Heart left ventricle (tissue), 16 donors: ENCODE measurements around the gene DDX54. TPM values are rescaled to one million over a fixed set of nuclear protein-coding genes. Genes with fewer than 3 reads are reported as not detected.

Experiments
- ATAC-seq, 4 donors: fragments of 200-7000 bp; cut with Tn5 transposase; one replicate each; pipeline ENCODE4 v1.9.1; 2020 to 2022; ENCODE audit warnings: moderate library complexity in 4 of 4, mild to moderate bottlenecking in 3 of 4, moderate number of reproducible peaks in 1 of 4
- DNase-seq, 5 donors: peaks; one replicate each; pipeline ENCODE4 v3.0.0-alpha.2; 2020
- H3K27ac ChIP-seq, 12 donors: fragments of 200-600 bp; sonication (generic) in 4 of 12; one replicate each; pipeline versions ENCODE4 v1.5.0 to v1.8.0; 2016 to 2022; ENCODE audit warnings: mild to moderate bottlenecking in 2 of 12
- H3K27me3 ChIP-seq, 9 donors: fragments of 200-600 bp; sonication (generic) in 2 of 9; one replicate each; pipeline versions ENCODE4 v1.5.1 to v1.8.0; 2016 to 2022; ENCODE audit warnings: mild to moderate bottlenecking in 3 of 9
- H3K36me3 ChIP-seq, 9 donors: fragments of 200-600 bp; sonication (generic) in 2 of 9; one replicate each; pipeline versions ENCODE4 v1.5.0 to v1.8.0; 2018 to 2022; ENCODE audit warnings: mild to moderate bottlenecking in 2 of 9
- H3K4me1 ChIP-seq, 12 donors: fragments of 200-600 bp; sonication (generic) in 4 of 12; one replicate each; pipeline versions ENCODE4 v1.5.0 to v1.8.0; 2016 to 2022; ENCODE audit warnings: mild to moderate bottlenecking in 3 of 12
- H3K4me3 ChIP-seq, 12 donors: fragments of 200-600 bp; sonication (generic) in 4 of 12; one replicate each; pipeline versions ENCODE4 v1.5.0 to v1.8.0; 2017 to 2022; ENCODE audit warnings: mild to moderate bottlenecking in 9 of 12, moderate library complexity in 4 of 12
- H3K9me3 ChIP-seq, 12 donors: fragments of 200-600 bp; sonication (generic) in 4 of 12; one replicate each; pipeline versions ENCODE4 v1.5.0 to v1.8.0; 2016 to 2022; ENCODE audit warnings: mild to moderate bottlenecking in 1 of 12
- POLR2A ChIP-seq, 2 donors: fragments of 450-650 bp; IDR thresholded peaks; one replicate each; pipeline ENCODE4 v1.6.1; 2017; ENCODE audit warnings: antibody characterized with exemption in 2 of 2, mild to moderate bottlenecking in 2 of 2, moderate library complexity in 2 of 2
- WGBS, 4 donors: extraction: QIAGEN DNeasy Blood & Tissue Kit in 2 of 4; methylation state at CpG; one replicate each; pipeline versions ENCODE4 v1.1.5 to v1.1.7; 2013 to 2018; 5-methylcytosine and 5-hydroxymethylcytosine counted together
- intact Hi-C, 10 donors: fragments of 100-400 bp; cut with DNase I; formaldehyde crosslinking; loops; one replicate each; pipeline versions ENCODE4 v1.11.1 to v1.14.2; 2022
- polyA plus RNA-seq, 2 donors: library from polyadenylated mRNA; stranded (reverse); fragments of 200-250 nt; gene quantifications; one replicate each; pipeline ENCODE4 v1.2.3, GENCODE V29; 2013
- total RNA-seq, 9 donors: library from RNA; depleted of rRNA in 2 of 9; stranded (reverse); fragments of >200 nt in 2 of 9; fragmentation: NEBNext Ultra II Directional in 3 of 9; extraction: Animal tissue kit (Norgen Biotek cat#: 25700) in 3 of 9; gene quantifications; one replicate each; pipeline versions ENCODE4 v1.1.0 to v1.2.4, GENCODE V29; 2016 to 2023
- TF ChIP-seq, protein P1 (sequence below), 12 donors: fragments of 200-600 bp; sonication (generic) in 4 of 12; IDR thresholded peaks; one replicate each; pipeline versions ENCODE4 v1.5.0 to v1.8.0; 2018 to 2022; ENCODE audit warnings: antibody characterized with exemption in 12 of 12, mild to moderate bottlenecking in 5 of 12
- donor health status: ischemic (EF 13 %, LVEDD 7.1; RV severe dilation, severe dysfunction).
- donor health status: healthy with polysubstance abuse.
- donor health status: DM: no; HTN: yes; CAD: no.
- donor health status: DM: no; HTN: no; CAD: no.
- donor health status: ischemic (EF 25% LVEDD 6.9; RV normal size, moderate dysfunction).
- donor health status: ischemic (EF 25% LVEDD 5.7; RV mildly dilated, moderate dysfunction).
- donor health status: healthy.
- donor health status: DM: yes; HTN: yes; CAD: no.
- donor health status: ischemic (EF 35%, LVEDD 5.7; RV mildly dilated, moderate dysfunction).
- donor health status: nonischemic (EF 11% LVEDD 7.7; RV severe dilation, severe dysfunction).
- donor health status: DM: yes; HTN: yes; CAD: no.
- donor health status: PGD.
- donor health status: ischemic (EF 29% LVEDD 5.4; RV normal size, mild dysfunction).
- donor health status: nonischemic (EF 23%, LVEDD 6.1; RV moderate dilation, normal function).

The DDX54 gene
- total and polyA plus RNA-seq, 11 donors, result 23.4 to 60.2 (median 38.2) TPM

DNA sequence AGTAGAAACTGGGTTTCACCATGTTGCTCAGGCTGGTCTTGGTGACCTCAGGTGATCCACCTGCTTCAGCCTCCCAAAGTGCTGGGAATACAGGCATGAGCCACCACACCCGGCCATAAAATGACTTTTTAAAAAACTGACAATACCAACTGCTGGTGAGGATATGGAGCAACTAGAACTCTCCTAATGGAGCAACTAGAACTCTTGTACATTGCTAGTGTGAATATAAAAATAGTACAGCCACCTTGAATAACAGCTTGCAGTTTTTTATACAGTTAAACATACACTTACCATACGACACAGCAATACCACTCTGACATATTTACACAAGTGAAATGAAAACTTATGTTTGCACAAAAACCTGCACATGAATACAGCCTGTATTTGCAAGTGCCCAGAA, 38.3 kb downstream of the DDX54 start:
- WGBS, 4 donors, result 79 to 86% (median 83%) methylated on average over 2 of the region's 2 CpGs

DNA sequence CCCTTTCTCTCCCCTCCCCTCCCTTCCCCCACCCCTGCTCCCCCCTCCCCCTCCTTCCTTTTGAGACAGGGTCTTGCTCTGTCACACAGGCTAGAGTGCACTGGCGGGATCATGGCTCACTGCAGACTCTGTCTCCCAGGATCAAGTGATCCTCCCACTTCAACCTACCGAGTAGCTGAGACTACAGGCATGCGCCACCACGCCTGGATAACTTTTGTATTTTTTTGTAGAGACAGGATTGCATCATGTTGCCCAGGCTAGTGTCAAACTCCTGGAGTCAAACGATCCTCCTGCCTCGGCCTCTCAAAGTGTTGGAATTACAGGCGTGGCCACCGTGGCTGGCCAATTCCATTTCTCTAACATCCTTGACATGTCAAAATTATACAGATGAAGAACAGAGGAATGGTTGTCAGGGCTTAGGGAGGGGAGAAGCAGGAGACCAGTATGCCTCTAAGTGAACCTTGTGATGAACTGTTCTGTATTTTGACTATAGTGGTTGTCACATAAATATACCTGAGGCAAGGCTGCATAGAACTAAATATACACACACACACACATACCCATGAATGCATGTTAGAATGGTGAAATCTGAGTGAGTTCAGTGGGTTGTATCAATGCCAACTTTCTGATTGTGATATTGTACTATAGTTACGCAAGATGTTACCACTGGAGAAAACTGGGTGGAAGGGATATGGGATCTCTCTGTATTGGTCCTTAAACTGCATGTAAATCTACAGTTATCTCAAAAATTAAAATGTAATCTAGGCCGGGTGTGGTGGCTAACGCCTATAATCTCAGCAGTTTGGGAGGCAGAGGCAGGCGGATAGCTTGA, 39.3 kb downstream of the DDX54 start:
- WGBS, 4 donors, result 74 to 76% (median 75%) methylated on average over 12 of the region's 12 CpGs
- peaks cover 0 to 23% (median 5%) of the 10 kb centered on the region in 12 donors for H3K4me1 ChIP-seq
- no peak overlapping the region for H3K27ac ChIP-seq
- H3K4me3 ChIP-seq, result no peak overlapping the region
- DNase-seq (peak in 2 of 5 donors; percentile 6 to 7), ATAC-seq (no peak)
- intact Hi-C loops, result no loop called here
- TF ChIP-seq, protein P1, sequence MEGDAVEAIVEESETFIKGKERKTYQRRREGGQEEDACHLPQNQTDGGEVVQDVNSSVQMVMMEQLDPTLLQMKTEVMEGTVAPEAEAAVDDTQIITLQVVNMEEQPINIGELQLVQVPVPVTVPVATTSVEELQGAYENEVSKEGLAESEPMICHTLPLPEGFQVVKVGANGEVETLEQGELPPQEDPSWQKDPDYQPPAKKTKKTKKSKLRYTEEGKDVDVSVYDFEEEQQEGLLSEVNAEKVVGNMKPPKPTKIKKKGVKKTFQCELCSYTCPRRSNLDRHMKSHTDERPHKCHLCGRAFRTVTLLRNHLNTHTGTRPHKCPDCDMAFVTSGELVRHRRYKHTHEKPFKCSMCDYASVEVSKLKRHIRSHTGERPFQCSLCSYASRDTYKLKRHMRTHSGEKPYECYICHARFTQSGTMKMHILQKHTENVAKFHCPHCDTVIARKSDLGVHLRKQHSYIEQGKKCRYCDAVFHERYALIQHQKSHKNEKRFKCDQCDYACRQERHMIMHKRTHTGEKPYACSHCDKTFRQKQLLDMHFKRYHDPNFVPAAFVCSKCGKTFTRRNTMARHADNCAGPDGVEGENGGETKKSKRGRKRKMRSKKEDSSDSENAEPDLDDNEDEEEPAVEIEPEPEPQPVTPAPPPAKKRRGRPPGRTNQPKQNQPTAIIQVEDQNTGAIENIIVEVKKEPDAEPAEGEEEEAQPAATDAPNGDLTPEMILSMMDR (IDR thresholded peaks at IDR 0.05), result no peak
- TF ChIP-seq POLR2A (IDR thresholded peaks at IDR 0.05), result no peak
- H3K36me3 ChIP-seq, result no peaks in the 10 kb centered on the region
- peaks cover 0 to 14% (median under 1%) of the 10 kb centered on the region in 9 donors for H3K27me3 ChIP-seq
- peaks cover 0 to 7% (median 0%) of the 10 kb centered on the region in 12 donors for H3K9me3 ChIP-seq

More for the DNA sequence above, 38.3 kb downstream of the DDX54 start:
- TF ChIP-seq, protein P1 (IDR thresholded peaks at IDR 0.05), result no peak
- no peak for TF ChIP-seq POLR2A (IDR thresholded peaks at IDR 0.05)
- Histone ChIP-seq H3K36me3 (no peaks in the 10 kb centered on the region), H3K27ac (no peak overlapping the region), H3K4me3 (no peak overlapping the region), H3K9me3 (peaks cover 0 to 7% (median 0%) of the 10 kb centered on the region in 12 donors), H3K27me3 (peaks cover 0 to 24% (median 11%) of the 10 kb centered on the region in 9 donors), H3K4me1 (peaks cover 0 to 17% (median 5%) of the 10 kb centered on the region in 12 donors)
- ATAC-seq (no peak), DNase-seq (peak in 1 of 5 donors; percentile 3)
- intact Hi-C loops, result no loop called here

DNA sequence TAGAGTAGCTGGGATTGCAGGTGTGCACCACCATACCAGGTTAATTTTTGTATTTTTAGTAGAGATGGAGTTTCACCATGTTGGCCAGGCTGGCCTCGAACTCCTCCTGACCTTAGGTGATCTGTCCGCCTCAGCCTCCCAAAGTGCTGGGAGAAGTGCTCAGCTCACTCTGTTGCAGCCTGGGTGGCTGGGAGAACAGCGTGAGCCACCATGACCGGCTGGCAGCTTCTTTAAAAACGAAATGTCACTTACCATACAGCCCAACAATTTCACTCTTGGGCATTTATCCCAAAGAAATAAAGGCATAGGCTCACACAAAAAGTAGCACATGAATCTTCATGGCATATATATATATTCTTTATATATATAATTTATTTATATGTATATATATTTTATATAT, 40.5 kb downstream of the DDX54 start:
- H3K27me3 ChIP-seq, result peaks cover 0 to 5% (median 0%) of the 10 kb centered on the region in 9 donors
- H3K9me3 ChIP-seq, result peaks cover 0 to 7% (median 0%) of the 10 kb centered on the region in 12 donors
- no peak overlapping the region for H3K4me3 ChIP-seq
- TF ChIP-seq, protein P1 (IDR thresholded peaks at IDR 0.05), result no peak
- TF ChIP-seq POLR2A (IDR thresholded peaks at IDR 0.05), result no peak
- ATAC-seq (no peak), DNase-seq (peak in 2 of 5 donors; percentile 2 to 3)
- 75 to 81% (median 77%) methylated on average over 5 of the region's 5 CpGs for WGBS, 4 donors
- H3K36me3 ChIP-seq, result no peaks in the 10 kb centered on the region
- no peak overlapping the region for H3K27ac ChIP-seq
- intact Hi-C loops, result no loop called here
- peaks cover 0 to 23% (median 5%) of the 10 kb centered on the region in 12 donors for H3K4me1 ChIP-seq

DNA sequence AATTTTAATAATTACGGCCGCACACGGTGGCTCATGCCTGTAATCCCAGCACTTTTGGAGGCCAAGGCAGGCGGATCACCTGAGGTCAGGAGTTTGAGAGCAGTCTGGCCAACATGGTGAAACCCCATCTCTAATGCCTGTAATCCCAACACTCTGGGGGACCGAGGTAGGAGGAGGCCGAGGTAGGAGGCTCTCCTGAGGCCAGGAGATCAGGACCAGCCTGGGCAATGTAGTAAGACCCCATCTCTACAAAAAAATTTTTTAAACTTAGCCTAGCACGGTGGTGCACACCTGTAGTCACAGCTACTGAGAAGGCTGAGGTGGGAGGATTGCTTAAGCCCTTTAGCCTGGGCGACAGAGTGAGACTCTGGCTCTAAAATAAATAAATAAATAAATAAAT, 41.3 kb downstream of the DDX54 start:
- ATAC-seq (no peak), DNase-seq (peak in 2 of 5 donors; percentile 3 to 8)
- peaks cover 0 to 7% (median 0%) of the 10 kb centered on the region in 12 donors for H3K9me3 ChIP-seq
- peaks cover 0 to 23% (median 0%) of the 10 kb centered on the region in 12 donors for H3K4me1 ChIP-seq
- intact Hi-C loops, result no loop called here
- H3K4me3 ChIP-seq, result no peak overlapping the region
- H3K27me3 ChIP-seq, result no peaks in the 10 kb centered on the region
- 83 to 91% (median 88%) methylated on average over 8 of the region's 8 CpGs for WGBS, 4 donors
- H3K27ac ChIP-seq, result no peak overlapping the region
- no peaks in the 10 kb centered on the region for H3K36me3 ChIP-seq
- no peak for TF ChIP-seq POLR2A (IDR thresholded peaks at IDR 0.05)
- TF ChIP-seq, protein P1 (IDR thresholded peaks at IDR 0.05), result no peak
